Neural progenitor cell (in vitro differentiated cells): Measurements from ENCODE around the gene RNF39. TPM values are rescaled to one million over a fixed set of nuclear protein-coding genes. Genes with fewer than 3 reads are reported as not detected.
A peak's percentile ranks its signal among the peaks of the same experiment; 100 is the strongest.

ENCODE experiments used
- DNase-seq: peaks from one replicate; pipeline ENCODE4 v3.0.0-alpha.2; 2016; ENCODE audit warnings: low spot score
- H2AFZ ChIP-seq: fragments of 200-600 bp; sonication (generic); replicated peaks from 2 replicates; pipeline ENCODE4 v1.6.1; 2016; ENCODE audit warnings: antibody characterized with exemption
- H3F3A ChIP-seq: fragments of 200-600 bp; sonication (generic); 2 replicates; pipeline ENCODE4 v1.6.1; 2016; ENCODE audit warnings: antibody characterized with exemption, low read depth
- H3K27ac ChIP-seq: fragments of 200-600 bp; sonication (generic); 2 replicates; pipeline ENCODE4 v1.5.1; 2016; ENCODE audit warnings: mild to moderate bottlenecking
- H3K27me3 ChIP-seq: fragments of 200-600 bp; sonication (generic); 2 replicates; pipeline ENCODE4 v1.6.1; 2016; ENCODE audit warnings: mild to moderate bottlenecking, moderate library complexity
- H3K36me3 ChIP-seq: fragments of 200-600 bp; sonication (generic); 2 replicates; pipeline ENCODE4 v1.5.1; 2016
- H3K4me1 ChIP-seq: fragments of 200-600 bp; sonication (generic); 2 replicates; pipeline ENCODE4 v1.6.1; 2016; ENCODE audit warnings: mixed run types
- H3K4me2 ChIP-seq: fragments of 200-600 bp; sonication (generic); 2 replicates; pipeline ENCODE4 v1.6.1; 2016
- H3K4me3 ChIP-seq: fragments of 200-600 bp; sonication (generic); 2 replicates; pipeline ENCODE4 v1.5.1; 2016
- H3K79me2 ChIP-seq: fragments of 200-600 bp; sonication (generic); 2 replicates; pipeline ENCODE4 v1.6.1; 2016; ENCODE audit warnings: low read depth
- H3K9ac ChIP-seq: fragments of 200-600 bp; sonication (generic); 2 replicates; pipeline ENCODE4 v1.6.1; 2016
- H3K9me3 ChIP-seq: fragments of 200-600 bp; sonication (generic); 2 replicates; pipeline ENCODE4 v1.5.1; 2016; ENCODE audit warnings: low read depth
- H4K20me1 ChIP-seq: fragments of 200-600 bp; sonication (generic); 2 replicates; pipeline ENCODE4 v1.6.1; 2016; ENCODE audit warnings: low read depth
- H3K27ac Mint-ChIP-seq: 3 replicates; pipeline ENCODE4 v1.8.0; 2021; ENCODE audit warnings: mixed read lengths
- H3K27me3 Mint-ChIP-seq: 2 replicates; pipeline ENCODE4 v1.8.0; 2022; ENCODE audit warnings: low read depth, mild to moderate bottlenecking, inconsistent platforms, moderate library complexity, mixed read lengths; ENCODE audit not compliant: insufficient read depth
- H3K36me3 Mint-ChIP-seq: 3 replicates; pipeline ENCODE4 v1.8.0; 2021; ENCODE audit warnings: mixed read lengths
- H3K4me1 Mint-ChIP-seq: 3 replicates; pipeline ENCODE4 v1.8.0; 2021; ENCODE audit warnings: mixed read lengths
- H3K4me3 Mint-ChIP-seq: 3 replicates; pipeline ENCODE4 v1.8.0; 2021; ENCODE audit warnings: mild to moderate bottlenecking, moderate library complexity, mixed read lengths
- H3K9me3 Mint-ChIP-seq: 3 replicates; pipeline ENCODE4 v1.8.0; 2020; ENCODE audit warnings: mixed read lengths
- CTCF ChIP-seq: fragments of 200-600 bp; sonication (generic); IDR thresholded peaks from 2 replicates; pipeline ENCODE4 v1.5.1; 2017; ENCODE audit warnings: antibody characterized with exemption, mild to moderate bottlenecking
- EZH2 ChIP-seq: fragments of 200-600 bp; sonication (generic); IDR thresholded peaks from 2 replicates; pipeline ENCODE4 v1.6.1; 2017; ENCODE audit warnings: antibody characterized with exemption, mild to moderate bottlenecking, moderate library complexity
- EZH2phosphoT487 ChIP-seq: fragments of 200-600 bp; sonication (generic); IDR thresholded peaks from 2 replicates; pipeline ENCODE4 v1.6.1; 2017; ENCODE audit warnings: antibody characterized with exemption
- total RNA-seq: library from RNA; depleted of rRNA; stranded (reverse); fragments of >200 nt; gene quantifications from 2 replicates; pipeline ENCODE4 v1.2.3, GENCODE V29; 2015; ENCODE audit warnings: low replicate concordance

The RNF39 gene
- total RNA-seq, 1 donor from 2014 or later = not detected

GRCh38 chr6:30116724-30117123 is 41.2 kb upstream of the RNF39 start:
- no peak overlapping the region for H3K27ac Mint-ChIP-seq
- H3K36me3 Mint-ChIP-seq = no peaks in the 10 kb centered on the region
- Histone ChIP-seq H3K4me1 (no peaks in the 10 kb centered on the region), H3K9me3 (no peaks in the 10 kb centered on the region), H3K79me2 (no peaks in the 10 kb centered on the region), H3K27me3 (peaks cover 60% of the 10 kb centered on the region), H4K20me1 (no peaks in the 10 kb centered on the region), H3K4me3 (no peak overlapping the region), H3K36me3 (no peaks in the 10 kb centered on the region), H3K9ac (no peak overlapping the region), H3K4me2 (no peak overlapping the region), H3F3A (no peaks in the 10 kb centered on the region), H2AFZ (no peak overlapping the region), H3K27ac (no peak overlapping the region)
- no peak for DNase-seq
- no peaks in the 10 kb centered on the region for H3K9me3 Mint-ChIP-seq
- H3K4me1 Mint-ChIP-seq = no peaks in the 10 kb centered on the region
- peaks cover 14% of the 10 kb centered on the region for H3K27me3 Mint-ChIP-seq
- H3K4me3 Mint-ChIP-seq = no peak overlapping the region
- no peak for TF ChIP-seq EZH2
- no peak for TF ChIP-seq EZH2phosphoT487
- peak; percentile 22 for TF ChIP-seq CTCF

- Histone ChIP-seq H3K4me1 (no peaks in the 10 kb centered on the region), H3K27ac (no peak overlapping the region), H3F3A (no peaks in the 10 kb centered on the region), H4K20me1 (no peaks in the 10 kb centered on the region), H3K9me3 (no peaks in the 10 kb centered on the region), H3K36me3 (no peaks in the 10 kb centered on the region), H3K79me2 (no peaks in the 10 kb centered on the region), H3K27me3 (peaks cover 83% of the 10 kb centered on the region), H2AFZ (no peak overlapping the region), H3K4me2 (no peak overlapping the region), H3K9ac (no peak overlapping the region), H3K4me3 (no peak overlapping the region)
- peaks cover 21% of the 10 kb centered on the region for H3K27me3 Mint-ChIP-seq
- no peaks in the 10 kb centered on the region for H3K4me1 Mint-ChIP-seq
- H3K9me3 Mint-ChIP-seq = no peaks in the 10 kb centered on the region
- H3K27ac Mint-ChIP-seq = no peak overlapping the region
- no peak overlapping the region for H3K4me3 Mint-ChIP-seq
- DNase-seq = no peak
- H3K36me3 Mint-ChIP-seq = no peaks in the 10 kb centered on the region
- TF ChIP-seq EZH2phosphoT487 (no peak), EZH2 (no peak), CTCF (no peak)
These were observed 38.3 kb upstream of the RNF39 start for GRCh38 chr6:30113841-30114240.

- Histone ChIP-seq H3K27ac (no peak within 1 kb of the TSS), H3K27me3 (peaks cover 89% of the 10 kb centered on the region), H3K9me3 (no peaks in the 10 kb centered on the region), H3K9ac (no peak within 1 kb of the TSS), H4K20me1 (no peaks in the 10 kb centered on the region), H2AFZ (no peak within 1 kb of the TSS), H3K4me3 (no peak within 1 kb of the TSS), H3K79me2 (no peaks in the 10 kb centered on the region), H3K4me2 (no peak within 1 kb of the TSS), H3K4me1 (no peaks in the 10 kb centered on the region), H3F3A (no peaks in the 10 kb centered on the region), H3K36me3 (no peaks in the 10 kb centered on the region)
- no peaks in the 10 kb centered on the region for H3K4me1 Mint-ChIP-seq
- no peaks in the 10 kb centered on the region for H3K36me3 Mint-ChIP-seq
- no peak within 1 kb of the TSS for H3K27ac Mint-ChIP-seq
- no peak within 1 kb of the TSS for H3K4me3 Mint-ChIP-seq
- H3K9me3 Mint-ChIP-seq = no peaks in the 10 kb centered on the region
- peaks cover 19% of the 10 kb centered on the region for H3K27me3 Mint-ChIP-seq
- no peak for TF ChIP-seq EZH2phosphoT487
- no peak for TF ChIP-seq EZH2
- TF ChIP-seq CTCF = no peak
- no peak for DNase-seq
These were observed 37.6 kb upstream of the RNF39 start, which contains the start of gene TRIM31 for GRCh38 chr6:30113003-30113759. TRIM31 (minus strand) TSS chr6:30113090; CDS start chr6:30112805, 285 bp downstream.
